HEK293 (cell line): Measurements from ENCODE around the gene MARCHF11.

ENCODE experiments used
- CTCF ChIA-PET: fragments of 350-600 bp; formaldehyde crosslinking; extraction: SDS; loops from one replicate; lab custom pipeline; 2021; ENCODE audit warnings: antibody characterized with exemption; lab: Yijun Ruan, JAX
- POLR2A ChIA-PET: fragments of 300-600 bp; formaldehyde crosslinking; extraction: SDS; loops from one replicate; lab custom pipeline; 2020; ENCODE audit warnings: antibody characterized with exemption, inconsistent platforms; lab: Yijun Ruan, JAX
- H3K27ac ChIP-seq: fragments of 200-500 bp; sonication (Bioruptor generic); 2 replicates; pipeline ENCODE4 v1.5.1; 2014; ENCODE audit warnings: low read depth, low read length, control low read depth, inconsistent platforms; ENCODE audit errors: extremely low read depth
- H3K36me3 ChIP-seq, 2 experiments: fragments of 200-500 bp in 1 of 2; sonication (Bioruptor generic) in 1 of 2; 1 replicate in 1 of 2; 2 replicates in 1 of 2; pipeline ENCODE4 v1.5.1; 2014 to 2017; ENCODE audit warnings: inconsistent platforms in 2 of 2, low read length in 2 of 2; ENCODE audit not compliant: control insufficient read depth in 2 of 2, insufficient read depth in 1 of 2
- H3K4me1 ChIP-seq: fragments of 200-500 bp; sonication (Bioruptor generic); 2 replicates; pipeline ENCODE4 v1.5.1; 2014; ENCODE audit warnings: mild to moderate bottlenecking, low read length, inconsistent platforms; ENCODE audit not compliant: control insufficient read depth, insufficient read depth
- H3K4me3 ChIP-seq: 2 replicates; pipeline ENCODE4 v1.5.1; 2011; ENCODE audit warnings: low read depth, mild to moderate bottlenecking, control low read depth, low read length, moderate library complexity
- H3K9me3 ChIP-seq: fragments of 200-500 bp; sonication (Bioruptor generic); 2 replicates; pipeline ENCODE4 v1.5.1; 2014; ENCODE audit warnings: low read depth, low read length, inconsistent platforms; ENCODE audit not compliant: control insufficient read depth, insufficient read depth
- GLI4 ChIP-seq: fragments of 450-650 bp; formaldehyde crosslinking; IDR thresholded peaks from 2 replicates; pipeline ENCODE4 v1.5.1; 2016; ENCODE audit warnings: missing biosample characterization, missing genetic modification characterization
- GLIS1 ChIP-seq: fragments of 450-650 bp; formaldehyde crosslinking; IDR thresholded peaks from 2 replicates; pipeline ENCODE4 v1.5.1; 2016; ENCODE audit warnings: missing biosample characterization, missing genetic modification characterization
- KLF8 ChIP-seq: fragments of 450-650 bp; formaldehyde crosslinking; IDR thresholded peaks from 2 replicates; pipeline ENCODE4 v1.5.1; 2016; ENCODE audit warnings: missing biosample characterization, missing genetic modification characterization
- OVOL3 ChIP-seq: fragments of 450-650 bp; formaldehyde crosslinking; IDR thresholded peaks from 2 replicates; pipeline ENCODE4 v1.5.1; 2016; ENCODE audit warnings: missing biosample characterization, missing genetic modification characterization
- SCRT2 ChIP-seq: fragments of 450-650 bp; formaldehyde crosslinking; IDR thresholded peaks from 2 replicates; pipeline ENCODE4 v1.5.1; 2016; ENCODE audit warnings: missing biosample characterization, missing genetic modification characterization
- ZBTB8A ChIP-seq: fragments of 450-650 bp; formaldehyde crosslinking; IDR thresholded peaks from 2 replicates; pipeline ENCODE4 v1.5.1; 2016; ENCODE audit warnings: missing biosample characterization, missing genetic modification characterization
- ZFHX2 ChIP-seq: fragments of 450-650 bp; formaldehyde crosslinking; conservative IDR thresholded peaks from 2 replicates; pipeline ENCODE4 v1.5.1; 2016; ENCODE audit warnings: missing biosample characterization, missing genetic modification characterization
- ZNF10 ChIP-seq: fragments of 450-650 bp; formaldehyde crosslinking; IDR thresholded peaks from 2 replicates; pipeline ENCODE4 v1.5.1; 2017; ENCODE audit warnings: missing biosample characterization, missing genetic modification characterization
- ZNF138 ChIP-seq: fragments of 450-650 bp; formaldehyde crosslinking; IDR thresholded peaks from 2 replicates; pipeline ENCODE4 v1.5.1; 2016; ENCODE audit warnings: missing biosample characterization, missing genetic modification characterization, borderline replicate concordance
- ZNF146 ChIP-seq: fragments of 450-650 bp; formaldehyde crosslinking; IDR thresholded peaks from 2 replicates; pipeline ENCODE4 v1.5.1; 2016; ENCODE audit warnings: missing biosample characterization, missing genetic modification characterization
- ZNF175 ChIP-seq: fragments of 450-650 bp; formaldehyde crosslinking; IDR thresholded peaks from 2 replicates; pipeline ENCODE4 v1.5.1; 2016; ENCODE audit warnings: missing biosample characterization, missing genetic modification characterization
- ZNF341 ChIP-seq: fragments of 450-650 bp; formaldehyde crosslinking; IDR thresholded peaks from 2 replicates; pipeline ENCODE4; 2016; ENCODE audit warnings: low read depth, missing biosample characterization, missing genetic modification characterization
- ZNF354C ChIP-seq: fragments of 450-650 bp; formaldehyde crosslinking; IDR thresholded peaks from 2 replicates; pipeline ENCODE4 v1.5.1; 2016; ENCODE audit warnings: missing biosample characterization, missing genetic modification characterization, low read depth, borderline replicate concordance
- ZNF529 ChIP-seq: fragments of 450-650 bp; formaldehyde crosslinking; IDR thresholded peaks from 2 replicates; pipeline ENCODE4 v1.5.1; 2017; ENCODE audit warnings: missing genetic modification characterization, missing biosample characterization; ENCODE audit not compliant: insufficient replicate concordance
- ZNF555 ChIP-seq: fragments of 450-650 bp; formaldehyde crosslinking; conservative IDR thresholded peaks from 2 replicates; pipeline ENCODE4 v1.5.1; 2017; ENCODE audit warnings: missing biosample characterization, mild to moderate bottlenecking, missing genetic modification characterization, inconsistent platforms
- TF ChIP-seq, protein P1 (sequence below): fragments of 450-650 bp; formaldehyde crosslinking; IDR thresholded peaks from 2 replicates; pipeline ENCODE4 v1.5.1; 2016; ENCODE audit warnings: missing biosample characterization, missing genetic modification characterization
- TF ChIP-seq, protein P2 (sequence below): fragments of 450-650 bp; formaldehyde crosslinking; IDR thresholded peaks from 2 replicates; pipeline ENCODE4 v1.5.1; 2016; ENCODE audit warnings: missing biosample characterization, missing genetic modification characterization
- TF ChIP-seq, protein P3 (sequence below): IDR thresholded peaks from 2 replicates; pipeline ENCODE4 v1.6.1; 2011; ENCODE audit warnings: mild to moderate bottlenecking, low read depth, low read length, borderline replicate concordance
- TF ChIP-seq, protein P4 (sequence below): fragments of 450-650 bp; formaldehyde crosslinking; conservative IDR thresholded peaks from 2 replicates; pipeline ENCODE4 v1.5.1; 2016; ENCODE audit warnings: low read depth, missing biosample characterization, missing genetic modification characterization

MARCHF11 gene

DNA sequence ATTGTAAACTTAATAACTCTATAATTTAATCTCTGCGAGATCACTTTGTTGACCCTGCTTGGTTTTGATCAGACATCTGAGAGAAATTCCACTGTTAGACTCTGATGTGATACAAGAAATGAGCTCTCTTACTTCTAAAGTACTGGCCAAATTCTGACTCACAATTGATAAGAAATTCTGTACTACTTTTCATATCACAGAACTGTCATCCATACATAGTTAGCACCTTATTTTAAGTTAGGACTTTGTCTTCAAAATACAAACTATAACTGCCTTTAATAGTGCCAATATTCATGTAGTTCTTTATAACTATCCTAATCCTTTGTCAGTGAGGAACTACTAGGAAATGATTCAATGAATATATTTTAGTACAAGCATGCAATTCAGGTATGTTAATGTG lies 23.4 kb downstream of the MARCHF11 start:
- ChIA-PET POLR2A (no interaction called here), CTCF (interaction anchor here (0.7 to 1.1 kb wide), 2 partner anchors 299 to 347 kb away, joined by 3 to 4 read pairs; no protein-coding TSS in a partner anchor)
- Histone ChIP-seq H3K36me3 (no peaks in the 10 kb centered on the region), H3K27ac (no peak overlapping the region), H3K9me3 (no peaks in the 10 kb centered on the region), H3K4me3 (no peak overlapping the region), H3K4me1 (no peaks in the 10 kb centered on the region)
- TF ChIP-seq ZNF354C (tag by site-specific recombination) (no peak), SCRT2 (tag by site-specific recombination) (no peak), GLIS1 (tag by site-specific recombination) (no peak), OVOL3 (tag by site-specific recombination) (no peak), ZNF555 (tag by site-specific recombination) (no peak), ZNF146 (tag by site-specific recombination) (no peak), ZNF341 (tag by site-specific recombination) (no peak), ZFHX2 (tag by site-specific recombination) (no peak)
- TF ChIP-seq, protein P1, sequence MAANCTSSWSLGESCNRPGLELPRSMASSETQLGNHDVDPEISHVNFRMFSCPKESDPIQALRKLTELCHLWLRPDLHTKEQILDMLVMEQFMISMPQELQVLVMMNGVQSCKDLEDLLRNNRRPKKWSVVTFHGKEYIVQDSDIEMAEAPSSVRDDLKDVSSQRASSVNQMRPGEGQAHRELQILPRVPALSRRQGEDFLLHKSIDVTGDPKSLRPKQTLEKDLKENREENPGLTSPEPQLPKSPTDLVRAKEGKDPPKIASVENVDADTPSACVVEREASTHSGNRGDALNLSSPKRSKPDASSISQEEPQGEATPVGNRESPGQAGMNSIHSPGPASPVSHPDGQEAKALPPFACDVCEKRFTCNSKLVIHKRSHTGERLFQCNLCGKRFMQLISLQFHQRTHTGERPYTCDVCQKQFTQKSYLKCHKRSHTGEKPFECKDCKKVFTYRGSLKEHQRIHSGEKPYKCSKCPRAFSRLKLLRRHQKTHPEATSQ (tag by site-specific recombination): no peak
- TF ChIP-seq, protein P2, sequence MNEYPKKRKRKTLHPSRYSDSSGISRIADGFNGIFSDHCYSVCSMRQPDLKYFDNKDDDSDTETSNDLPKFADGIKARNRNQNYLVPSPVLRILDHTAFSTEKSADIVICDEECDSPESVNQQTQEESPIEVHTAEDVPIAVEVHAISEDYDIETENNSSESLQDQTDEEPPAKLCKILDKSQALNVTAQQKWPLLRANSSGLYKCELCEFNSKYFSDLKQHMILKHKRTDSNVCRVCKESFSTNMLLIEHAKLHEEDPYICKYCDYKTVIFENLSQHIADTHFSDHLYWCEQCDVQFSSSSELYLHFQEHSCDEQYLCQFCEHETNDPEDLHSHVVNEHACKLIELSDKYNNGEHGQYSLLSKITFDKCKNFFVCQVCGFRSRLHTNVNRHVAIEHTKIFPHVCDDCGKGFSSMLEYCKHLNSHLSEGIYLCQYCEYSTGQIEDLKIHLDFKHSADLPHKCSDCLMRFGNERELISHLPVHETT: no peak
- TF ChIP-seq, protein P3, sequence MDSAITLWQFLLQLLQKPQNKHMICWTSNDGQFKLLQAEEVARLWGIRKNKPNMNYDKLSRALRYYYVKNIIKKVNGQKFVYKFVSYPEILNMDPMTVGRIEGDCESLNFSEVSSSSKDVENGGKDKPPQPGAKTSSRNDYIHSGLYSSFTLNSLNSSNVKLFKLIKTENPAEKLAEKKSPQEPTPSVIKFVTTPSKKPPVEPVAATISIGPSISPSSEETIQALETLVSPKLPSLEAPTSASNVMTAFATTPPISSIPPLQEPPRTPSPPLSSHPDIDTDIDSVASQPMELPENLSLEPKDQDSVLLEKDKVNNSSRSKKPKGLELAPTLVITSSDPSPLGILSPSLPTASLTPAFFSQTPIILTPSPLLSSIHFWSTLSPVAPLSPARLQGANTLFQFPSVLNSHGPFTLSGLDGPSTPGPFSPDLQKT: no peak

DNA sequence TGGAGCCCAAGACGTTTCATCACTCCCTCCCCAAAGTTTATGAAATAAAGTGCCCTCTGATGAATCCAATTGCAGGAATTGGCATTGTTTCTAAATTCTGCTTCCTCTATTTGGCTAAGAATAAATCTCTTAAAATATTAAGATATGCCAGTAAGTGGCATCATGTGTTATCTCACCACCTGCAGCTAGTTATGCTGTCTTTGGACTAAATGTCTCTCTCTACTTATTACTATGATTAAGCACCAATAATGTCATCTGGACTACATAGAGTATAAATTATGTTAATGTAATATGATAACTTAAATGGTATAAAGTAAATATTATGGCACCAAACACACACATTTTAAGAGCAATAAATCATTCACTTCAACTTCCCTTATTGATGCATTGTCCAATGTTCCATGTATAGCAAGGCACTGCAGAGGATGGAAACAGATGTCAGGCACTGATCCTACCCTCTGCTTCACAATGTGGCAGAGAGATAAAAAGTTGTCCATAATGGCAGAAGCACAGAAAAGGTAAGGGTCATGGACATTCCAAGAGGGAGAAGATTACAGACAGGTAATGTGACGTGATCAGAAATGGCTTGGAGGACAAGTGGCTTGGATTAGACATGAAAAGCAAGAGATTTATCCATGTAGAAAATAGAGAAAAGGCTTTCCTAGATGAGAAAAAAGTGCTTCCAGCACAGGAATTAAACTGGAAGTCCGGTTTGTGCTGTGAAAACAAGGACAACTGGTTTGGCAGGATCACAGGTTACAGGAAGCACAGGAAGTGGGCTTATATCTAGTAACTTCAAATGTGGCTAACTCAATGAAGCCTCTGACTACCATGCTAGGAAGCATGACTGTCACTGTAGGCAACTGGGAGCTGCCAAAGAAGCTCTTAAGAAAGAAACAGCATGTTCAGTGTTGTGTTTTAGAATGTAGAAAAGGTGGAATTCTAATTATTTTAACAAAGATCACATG lies 26.7 kb downstream of the MARCHF11 start:
- H3K27ac ChIP-seq: no peak overlapping the region
- no peak overlapping the region for H3K4me3 ChIP-seq
- no peaks in the 10 kb centered on the region for H3K4me1 ChIP-seq
- H3K36me3 ChIP-seq: no peaks in the 10 kb centered on the region
- POLR2A ChIA-PET: no interaction called here
- no peaks in the 10 kb centered on the region for H3K9me3 ChIP-seq
- TF ChIP-seq, protein P4, sequence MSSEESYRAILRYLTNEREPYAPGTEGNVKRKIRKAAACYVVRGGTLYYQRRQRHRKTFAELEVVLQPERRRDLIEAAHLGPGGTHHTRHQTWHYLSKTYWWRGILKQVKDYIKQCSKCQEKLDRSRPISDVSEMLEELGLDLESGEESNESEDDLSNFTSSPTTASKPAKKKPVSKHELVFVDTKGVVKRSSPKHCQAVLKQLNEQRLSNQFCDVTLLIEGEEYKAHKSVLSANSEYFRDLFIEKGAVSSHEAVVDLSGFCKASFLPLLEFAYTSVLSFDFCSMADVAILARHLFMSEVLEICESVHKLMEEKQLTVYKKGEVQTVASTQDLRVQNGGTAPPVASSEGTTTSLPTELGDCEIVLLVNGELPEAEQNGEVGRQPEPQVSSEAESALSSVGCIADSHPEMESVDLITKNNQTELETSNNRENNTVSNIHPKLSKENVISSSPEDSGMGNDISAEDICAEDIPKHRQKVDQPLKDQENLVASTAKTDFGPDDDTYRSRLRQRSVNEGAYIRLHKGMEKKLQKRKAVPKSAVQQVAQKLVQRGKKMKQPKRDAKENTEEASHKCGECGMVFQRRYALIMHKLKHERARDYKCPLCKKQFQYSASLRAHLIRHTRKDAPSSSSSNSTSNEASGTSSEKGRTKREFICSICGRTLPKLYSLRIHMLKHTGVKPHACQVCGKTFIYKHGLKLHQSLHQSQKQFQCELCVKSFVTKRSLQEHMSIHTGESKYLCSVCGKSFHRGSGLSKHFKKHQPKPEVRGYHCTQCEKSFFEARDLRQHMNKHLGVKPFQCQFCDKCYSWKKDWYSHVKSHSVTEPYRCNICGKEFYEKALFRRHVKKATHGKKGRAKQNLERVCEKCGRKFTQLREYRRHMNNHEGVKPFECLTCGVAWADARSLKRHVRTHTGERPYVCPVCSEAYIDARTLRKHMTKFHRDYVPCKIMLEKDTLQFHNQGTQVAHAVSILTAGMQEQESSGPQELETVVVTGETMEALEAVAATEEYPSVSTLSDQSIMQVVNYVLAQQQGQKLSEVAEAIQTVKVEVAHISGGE (tag by site-specific recombination): no peak
- TF ChIP-seq ZNF10 (tag by site-specific recombination) (no peak), GLI4 (tag by site-specific recombination) (no peak), KLF8 (tag by site-specific recombination) (no peak), ZNF529 (no peak), ZNF175 (tag by site-specific recombination) (no peak), ZNF138 (tag by site-specific recombination) (no peak), ZBTB8A (tag by site-specific recombination) (no peak)
- TF ChIP-seq, all 188 proteins: peak for 0
- CTCF ChIA-PET: no interaction called here
